A549 (cell line): ENCODE results near the gene OR8J3.

Experiments used
- ESRRA ChIP-seq: fragments of 150-350 bp; IDR thresholded peaks from 2 replicates; pipeline ENCODE4 v1.6.1; 2014; ENCODE audit warnings: mild to moderate bottlenecking, low read length, borderline replicate concordance
- NR3C1 ChIP-seq: fragments of >200 bp; sonication (Bioruptor Twin); formaldehyde crosslinking; IDR thresholded peaks from 3 replicates; pipeline ENCODE4 v1.6.1; 2017
- REST ChIP-seq: fragments of 200-600 bp; sonication (generic); IDR thresholded peaks from 2 replicates; pipeline ENCODE4 v1.6.1; 2016; ENCODE audit warnings: antibody characterized with exemption, mild to moderate bottlenecking, moderate library complexity
- TF ChIP-seq, protein P1 (sequence below): fragments of >200 bp; sonication (Bioruptor Twin); formaldehyde crosslinking; IDR thresholded peaks from 3 replicates; pipeline ENCODE4 v1.5.1; 2016

- no peak for TF ChIP-seq REST
- TF ChIP-seq, protein P1, sequence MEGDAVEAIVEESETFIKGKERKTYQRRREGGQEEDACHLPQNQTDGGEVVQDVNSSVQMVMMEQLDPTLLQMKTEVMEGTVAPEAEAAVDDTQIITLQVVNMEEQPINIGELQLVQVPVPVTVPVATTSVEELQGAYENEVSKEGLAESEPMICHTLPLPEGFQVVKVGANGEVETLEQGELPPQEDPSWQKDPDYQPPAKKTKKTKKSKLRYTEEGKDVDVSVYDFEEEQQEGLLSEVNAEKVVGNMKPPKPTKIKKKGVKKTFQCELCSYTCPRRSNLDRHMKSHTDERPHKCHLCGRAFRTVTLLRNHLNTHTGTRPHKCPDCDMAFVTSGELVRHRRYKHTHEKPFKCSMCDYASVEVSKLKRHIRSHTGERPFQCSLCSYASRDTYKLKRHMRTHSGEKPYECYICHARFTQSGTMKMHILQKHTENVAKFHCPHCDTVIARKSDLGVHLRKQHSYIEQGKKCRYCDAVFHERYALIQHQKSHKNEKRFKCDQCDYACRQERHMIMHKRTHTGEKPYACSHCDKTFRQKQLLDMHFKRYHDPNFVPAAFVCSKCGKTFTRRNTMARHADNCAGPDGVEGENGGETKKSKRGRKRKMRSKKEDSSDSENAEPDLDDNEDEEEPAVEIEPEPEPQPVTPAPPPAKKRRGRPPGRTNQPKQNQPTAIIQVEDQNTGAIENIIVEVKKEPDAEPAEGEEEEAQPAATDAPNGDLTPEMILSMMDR, result no peak
- TF ChIP-seq NR3C1, result no peak
- TF ChIP-seq ESRRA, result no peak
These were observed 47.0 kb downstream of the OR8J3 start, which contains the start of gene OR8I2 for GRCh38 chr11:56093008-56093407.
